ENCODE data around the gene PDHX. TPM values are rescaled to one million over a fixed set of nuclear protein-coding genes. Genes with fewer than 3 reads are reported as not detected.

Gene PDHX
- total and polyA plus RNA-seq, 2 of the 4 experiments (the other 2 are of a cell fraction) = 19.8 to 26.7 TPM

DNA sequence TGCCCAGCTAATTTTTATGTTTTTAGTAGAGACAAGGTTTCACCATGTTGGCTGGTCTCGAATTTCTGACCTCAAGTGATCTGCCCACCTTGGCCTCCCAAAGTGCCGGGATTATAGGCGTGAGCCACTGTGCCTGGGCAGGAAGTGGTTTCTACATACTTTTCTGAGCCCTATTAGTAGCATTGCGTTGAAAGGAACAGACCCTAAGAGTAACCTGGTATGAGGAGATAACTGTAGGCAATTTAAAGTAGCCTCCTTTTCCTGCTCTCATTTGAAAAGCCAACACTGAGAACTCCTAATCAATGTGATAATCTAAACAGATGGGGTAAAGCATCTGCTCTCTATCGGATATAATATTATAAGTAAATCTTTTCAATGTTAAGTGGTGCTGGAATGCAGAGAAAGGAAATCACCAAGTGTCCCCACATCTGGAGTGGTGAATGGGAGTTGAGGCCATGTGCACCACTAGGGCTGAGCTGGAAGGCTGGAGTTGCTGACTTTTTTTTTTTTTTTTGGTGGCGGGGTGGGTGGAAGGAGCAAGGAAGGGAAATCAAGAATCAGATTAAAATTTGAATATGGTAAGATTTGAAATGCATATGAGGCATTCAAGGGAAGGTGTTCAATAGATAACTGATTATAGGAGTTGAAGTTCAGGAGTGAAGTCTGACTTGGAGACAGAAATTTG is 20.7 kb downstream of the PDHX start:
- in situ Hi-C loops (cut with MboI; ENCODE audit: low sequenced_read_pairs) (no loop called here), intact Hi-C loops (cut with micrococcal nuclease) (no loop called here), dilution Hi-C loops (cut with HindIII; ENCODE audit: low sequenced_read_pairs, unreplicated experiment) (no loop called here)
- Histone ChIP-seq H2BK15ac (ENCODE audit: low read depth, low read length) (no peak overlapping the region), H3K56ac (ENCODE audit: extremely low read depth, insufficient read depth, low read length) (no peak overlapping the region), H3K36me3 (ENCODE audit: control insufficient read depth, insufficient read depth, low read length) (peaks cover 6% of the 10 kb centered on the region), H4K8ac (ENCODE audit: low read depth in 2 of 2, low read length in 2 of 2) (no peak overlapping the region), H3K27ac (ENCODE audit: insufficient read depth, low read length) (no peak overlapping the region), H4K91ac (ENCODE audit: insufficient read depth, low read depth, low read length) (no peak overlapping the region), H3K14ac (replicated peaks; ENCODE audit: low read depth, low read length) (no peak overlapping the region), H2BK5ac (ENCODE audit: low read depth, low read length, poor library complexity, severe bottlenecking) (no peak overlapping the region), H2AFZ (replicated peaks; ENCODE audit: low read length, poor library complexity) (no peak overlapping the region), H3K4ac (ENCODE audit: low read depth, low read length) (no peak overlapping the region), H3K18ac (ENCODE audit: low read depth, low read length) (no peak overlapping the region), H2AK9ac (replicated peaks; ENCODE audit: low read depth, low read length, poor library complexity) (no peak overlapping the region), H3K4me3 (ENCODE audit: insufficient read depth, low read depth, low read length) (no peak overlapping the region), H3K4me1 (ENCODE audit: control insufficient read depth, insufficient read depth, low read length) (peaks cover 2% of the 10 kb centered on the region; the same call in 1 of the 2 replicates), H3K23ac (ENCODE audit: low read depth, low read length) (no peak overlapping the region), H4K5ac (ENCODE audit: low read depth, low read length) (no peak overlapping the region), H3K27me3 (ENCODE audit: control insufficient read depth, insufficient read depth, low read length) (no peaks in the 10 kb centered on the region), H3K9me3 (ENCODE audit: control insufficient read depth, insufficient read depth, low read length) (no peaks in the 10 kb centered on the region), H2BK20ac (ENCODE audit: low read depth, low read length) (no peak overlapping the region), H4K20me1 (ENCODE audit: insufficient read depth, low read length) (no peaks in the 10 kb centered on the region), H3K9ac (ENCODE audit: low read depth, low read length) (no peak overlapping the region), H3K4me2 (ENCODE audit: low read depth, low read length) (no peak overlapping the region), H3K79me1 (ENCODE audit: low read depth in 1 of 2, low read length in 2 of 2) (peaks cover 32 to 56% of the 10 kb centered on the region in 2 experiments), H3K9me1 (ENCODE audit: insufficient read depth, low read length) (no peaks in the 10 kb centered on the region), H2BK120ac (ENCODE audit: low read depth, low read length) (no peak overlapping the region), H2AK5ac (ENCODE audit: low read depth, low read length) (no peak overlapping the region)
- DNase-seq (no peak), ATAC-seq (ENCODE audit: low read depth) (no peak)
- TF ChIP-seq RFX5 (IDR thresholded peaks at IDR 0.05; ENCODE audit: low read depth, low read length) (no peak), FOS (IDR thresholded peaks at IDR 0.05; ENCODE audit: low read depth, low read length) (no peak), POLR2A (IDR thresholded peaks at IDR 0.05; ENCODE audit: low read depth, low read length) (no peak), CEBPB (IDR thresholded peaks at IDR 0.05; ENCODE audit: low read depth, low read length) (no peak)
- TF ChIP-seq, protein P1, sequence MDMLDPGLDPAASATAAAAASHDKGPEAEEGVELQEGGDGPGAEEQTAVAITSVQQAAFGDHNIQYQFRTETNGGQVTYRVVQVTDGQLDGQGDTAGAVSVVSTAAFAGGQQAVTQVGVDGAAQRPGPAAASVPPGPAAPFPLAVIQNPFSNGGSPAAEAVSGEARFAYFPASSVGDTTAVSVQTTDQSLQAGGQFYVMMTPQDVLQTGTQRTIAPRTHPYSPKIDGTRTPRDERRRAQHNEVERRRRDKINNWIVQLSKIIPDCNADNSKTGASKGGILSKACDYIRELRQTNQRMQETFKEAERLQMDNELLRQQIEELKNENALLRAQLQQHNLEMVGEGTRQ (IDR thresholded peaks at IDR 0.05; ENCODE audit: low read depth, low read length) = no peak
- TF ChIP-seq, protein P2, sequence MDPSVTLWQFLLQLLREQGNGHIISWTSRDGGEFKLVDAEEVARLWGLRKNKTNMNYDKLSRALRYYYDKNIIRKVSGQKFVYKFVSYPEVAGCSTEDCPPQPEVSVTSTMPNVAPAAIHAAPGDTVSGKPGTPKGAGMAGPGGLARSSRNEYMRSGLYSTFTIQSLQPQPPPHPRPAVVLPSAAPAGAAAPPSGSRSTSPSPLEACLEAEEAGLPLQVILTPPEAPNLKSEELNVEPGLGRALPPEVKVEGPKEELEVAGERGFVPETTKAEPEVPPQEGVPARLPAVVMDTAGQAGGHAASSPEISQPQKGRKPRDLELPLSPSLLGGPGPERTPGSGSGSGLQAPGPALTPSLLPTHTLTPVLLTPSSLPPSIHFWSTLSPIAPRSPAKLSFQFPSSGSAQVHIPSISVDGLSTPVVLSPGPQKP (IDR thresholded peaks at IDR 0.05; ENCODE audit: borderline replicate concordance, low read depth, low read length) = no peak
- ChIA-PET CTCF (no interaction called here), POLR2A (ENCODE audit: unreplicated experiment) (no interaction called here)
- no TSS peak for BruUV-seq (replicated peaks)
- WGBS, 2 experiments (ENCODE audit: extremely low coverage in 2 of 2, insufficient read length in 1 of 2) = no CpG with 5 or more reads among the region's 6 CpGs
